NCI-H1436 (cell line): ENCODE results near the gene TBC1D14.

Source experiments
- DNase-seq: peaks from one replicate; lab custom pipeline; 2025; lab: John Stamatoyannopoulos, UW

TBC1D14 gene

DNA sequence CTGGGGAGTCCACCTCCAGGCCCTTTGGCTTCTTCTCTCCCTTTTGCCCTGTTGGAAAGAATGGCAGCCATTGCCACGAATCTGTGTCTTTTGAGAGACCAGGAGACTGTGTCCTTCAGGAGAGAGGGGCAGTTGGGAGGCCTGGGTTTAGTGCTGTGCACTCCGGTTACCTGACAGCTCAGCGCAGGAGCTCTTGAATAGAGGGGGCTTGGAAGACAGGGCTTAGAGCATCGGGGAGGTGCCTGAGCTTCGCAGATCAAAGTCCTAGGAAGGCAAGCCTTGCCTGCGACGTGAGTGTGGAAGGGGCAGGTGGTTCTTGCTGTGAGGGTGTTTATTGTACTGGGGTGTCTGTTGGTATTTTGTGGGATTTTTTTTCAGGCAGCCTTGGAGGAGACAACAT is 91.6 kb downstream of the TBC1D14 start:
- DNase-seq: no peak

DNA sequence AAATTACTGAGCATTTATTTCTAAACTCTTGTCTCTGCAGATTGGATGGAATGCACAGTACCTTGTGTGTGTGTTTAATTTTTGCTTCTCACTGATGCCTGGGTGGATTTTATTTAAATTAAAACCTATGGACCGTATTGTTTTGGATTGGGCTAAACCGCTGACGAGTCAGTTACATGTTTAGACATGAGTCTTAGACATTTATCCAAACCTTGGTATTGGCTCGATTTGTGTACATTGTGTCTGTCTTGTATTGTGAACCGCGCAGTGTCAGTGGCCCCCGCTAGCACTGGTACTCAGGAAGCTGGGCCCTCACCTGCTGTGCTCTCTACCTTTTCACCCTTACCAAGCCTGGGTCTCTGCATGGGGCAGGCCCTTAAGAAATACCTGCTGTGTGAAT is 92.7 kb downstream of the TBC1D14 start:
- DNase-seq: no peak

DNA sequence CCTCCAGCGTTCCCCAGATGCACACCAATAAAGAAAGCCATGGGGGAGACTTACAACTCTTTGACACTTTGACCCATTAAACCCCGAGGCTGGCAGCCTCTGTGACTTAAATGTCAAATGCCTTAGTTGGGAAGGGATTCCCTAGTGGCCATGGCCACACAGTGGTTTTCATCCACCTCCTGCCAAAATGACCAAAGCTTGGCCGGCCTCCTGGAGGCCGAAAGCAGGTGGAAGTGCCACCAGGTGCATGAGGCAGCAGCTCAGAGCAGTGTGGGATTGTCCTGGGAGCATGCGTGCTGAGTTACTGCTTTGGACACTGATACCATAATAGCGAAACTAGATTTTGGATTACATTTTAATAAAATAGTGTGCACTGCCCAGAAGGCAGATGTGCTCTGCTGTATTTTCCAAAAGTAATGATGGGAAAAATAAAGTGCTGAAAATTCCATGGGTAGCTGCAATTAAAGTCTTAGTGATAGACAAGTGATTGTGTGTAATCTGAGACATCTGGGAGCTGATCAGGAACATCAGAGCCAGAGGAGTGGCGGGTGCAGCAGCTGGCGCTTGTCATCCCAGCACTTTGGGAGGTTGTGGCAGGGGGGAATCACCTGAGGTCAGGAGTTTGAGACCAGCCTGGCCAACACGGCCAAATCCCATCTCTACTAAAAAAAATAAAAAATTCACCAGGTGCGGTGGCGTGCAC is 93.7 kb downstream of the TBC1D14 start:
- no peak for DNase-seq

DNA sequence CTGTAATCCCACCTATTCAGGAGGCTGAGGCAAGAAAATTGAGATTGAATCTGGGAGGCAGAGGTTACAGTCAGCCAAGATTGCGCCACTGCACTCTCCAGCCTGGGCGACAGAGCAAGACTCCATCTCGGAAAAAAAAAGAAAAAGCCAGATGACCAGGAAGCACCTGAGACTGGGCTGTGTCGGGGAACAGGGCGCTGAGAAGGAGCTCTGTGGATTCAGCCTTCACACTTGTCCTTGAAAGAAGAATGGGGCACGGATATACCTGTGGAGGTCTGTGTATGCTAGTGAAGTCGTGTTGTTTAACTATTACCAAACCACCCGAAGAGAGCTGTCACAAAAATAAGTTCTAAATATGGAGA is 94.2 kb downstream of the TBC1D14 start:
- no peak for DNase-seq

DNA sequence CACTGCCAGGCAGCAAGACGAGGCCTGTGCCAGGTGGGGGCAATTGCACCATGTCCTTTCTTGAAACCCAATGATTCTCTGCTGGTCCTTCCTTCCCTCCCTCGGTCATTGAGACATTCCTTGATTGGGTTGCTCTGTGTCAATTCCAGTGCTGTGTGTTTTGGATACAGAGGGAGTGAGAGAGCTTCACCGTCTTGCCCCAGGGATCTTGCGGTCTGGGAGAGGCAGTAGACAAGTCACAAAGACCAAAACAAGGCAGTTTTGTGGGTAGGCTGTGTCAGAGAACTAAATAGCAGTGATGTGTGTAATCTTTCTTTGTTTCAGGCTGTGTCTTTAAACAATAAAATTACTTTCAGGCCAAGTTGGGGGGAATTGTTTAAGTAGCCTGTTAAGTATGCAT is 94.7 kb downstream of the TBC1D14 start:
- no peak for DNase-seq

DNA sequence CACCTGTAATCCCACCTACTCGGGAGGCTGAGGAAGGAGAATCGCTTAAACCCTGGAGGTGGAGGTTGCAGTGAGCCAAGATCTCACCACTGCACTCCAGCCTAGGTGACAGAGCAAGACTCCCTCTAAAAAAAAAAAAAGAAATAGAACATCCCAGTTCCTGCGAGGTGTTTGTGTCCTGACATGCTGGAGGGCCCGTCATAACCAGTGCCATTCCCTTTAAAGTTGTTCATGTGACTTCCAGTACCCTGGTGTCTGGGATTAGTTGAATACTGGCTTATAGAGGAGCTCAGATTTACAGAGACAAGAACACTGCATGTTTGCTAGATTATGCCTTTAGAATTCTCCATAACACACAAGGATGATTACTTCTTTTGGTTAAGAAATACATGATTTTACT is 95.9 kb downstream of the TBC1D14 start:
- no peak for DNase-seq

DNA sequence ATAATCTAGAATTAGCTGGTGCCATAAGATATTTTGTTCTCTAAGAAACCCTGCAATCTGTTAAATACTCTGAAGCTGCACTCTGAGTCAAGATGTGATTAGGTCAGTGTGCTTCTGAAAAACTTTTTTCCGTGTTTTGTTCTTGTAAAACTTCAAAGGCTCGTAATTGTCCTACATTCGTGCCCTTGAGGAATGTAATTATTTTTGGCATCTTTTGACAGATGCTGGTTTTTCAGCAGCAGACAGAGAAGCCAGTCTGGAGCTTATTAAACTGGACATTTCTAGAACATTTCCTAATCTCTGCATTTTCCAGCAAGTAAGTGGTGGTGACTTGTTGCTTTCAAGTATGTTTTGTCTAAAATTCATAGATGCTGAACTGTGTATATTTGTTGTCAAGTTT is 96.8 kb downstream of the TBC1D14 start:
- DNase-seq: no peak

DNA sequence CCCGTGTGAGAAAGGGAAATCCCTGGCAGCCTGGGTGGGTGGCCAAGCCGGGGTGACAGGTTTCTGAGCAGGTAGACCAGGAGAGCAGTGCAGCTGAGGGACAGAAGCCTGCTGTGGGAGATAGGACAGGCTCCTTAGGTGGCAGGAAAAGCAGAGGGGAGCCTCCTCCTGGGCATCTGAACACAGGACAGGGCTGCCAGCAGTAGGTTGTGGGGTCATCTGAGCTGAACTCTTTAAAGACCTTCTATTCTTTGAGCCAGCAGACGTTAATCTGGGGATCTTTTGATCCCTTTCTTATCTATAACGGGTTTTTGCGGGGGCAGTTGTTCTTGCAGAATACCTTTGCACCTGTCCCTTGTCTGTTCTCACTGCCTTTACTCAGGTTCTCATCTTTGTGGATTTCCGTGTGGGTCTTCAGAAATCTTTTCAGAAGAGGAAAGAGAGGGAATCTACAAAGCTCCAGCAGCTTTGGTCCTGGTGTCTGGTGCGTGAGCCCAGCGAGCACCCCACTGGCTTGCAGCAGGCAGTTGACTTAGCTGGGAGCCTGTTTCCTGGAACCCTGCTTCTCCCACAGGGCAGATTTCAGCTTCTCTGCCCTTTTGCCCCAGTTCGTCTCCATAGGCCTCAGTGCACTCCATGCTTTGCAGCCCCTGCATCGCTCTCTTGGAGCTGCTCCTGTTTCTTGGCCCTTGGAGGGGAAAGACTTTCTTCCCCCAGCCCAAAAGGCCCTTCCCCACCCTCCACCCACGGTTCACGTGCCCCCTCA is 97.7 kb downstream of the TBC1D14 start:
- DNase-seq: no peak

DNA sequence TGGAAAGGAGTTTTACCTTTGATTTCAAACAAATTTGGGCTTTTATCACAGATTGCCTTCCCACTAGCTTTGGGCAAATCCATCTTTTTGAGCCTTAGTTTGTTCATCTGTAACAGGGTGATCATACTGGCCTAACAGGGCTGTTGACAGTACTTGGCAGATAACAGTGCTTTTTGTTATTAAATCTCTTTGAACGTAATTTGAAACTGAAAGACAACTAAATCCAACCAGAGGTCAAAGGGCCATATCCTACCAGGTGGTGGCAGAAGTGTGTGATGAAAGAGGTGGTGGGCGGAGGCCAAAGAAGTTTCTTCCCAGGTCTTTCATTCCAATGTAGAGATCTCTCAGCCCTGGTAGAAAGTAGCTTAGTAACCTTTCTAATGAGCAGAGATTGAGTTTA is 98.3 kb downstream of the TBC1D14 start:
- no peak for DNase-seq

DNA sequence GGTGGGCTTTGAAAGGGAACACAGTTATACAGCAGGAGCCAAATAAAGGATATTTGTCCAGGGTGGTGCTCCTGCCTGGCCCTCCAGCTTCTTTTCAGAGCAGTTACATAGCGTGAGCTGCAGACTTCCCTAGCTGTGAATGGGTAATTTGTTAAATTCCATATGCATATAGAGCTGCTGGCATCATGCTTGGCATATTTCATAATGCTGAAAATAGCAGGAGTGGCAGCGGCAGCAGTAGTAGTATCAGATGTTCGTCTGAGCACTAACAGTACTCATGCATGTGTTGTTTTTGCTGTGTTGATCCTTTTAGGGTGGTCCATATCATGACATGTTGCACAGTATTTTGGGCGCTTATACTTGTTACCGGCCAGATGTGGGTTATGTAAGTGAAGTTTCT is 99.9 kb downstream of the TBC1D14 start:
- DNase-seq: no peak

DNA sequence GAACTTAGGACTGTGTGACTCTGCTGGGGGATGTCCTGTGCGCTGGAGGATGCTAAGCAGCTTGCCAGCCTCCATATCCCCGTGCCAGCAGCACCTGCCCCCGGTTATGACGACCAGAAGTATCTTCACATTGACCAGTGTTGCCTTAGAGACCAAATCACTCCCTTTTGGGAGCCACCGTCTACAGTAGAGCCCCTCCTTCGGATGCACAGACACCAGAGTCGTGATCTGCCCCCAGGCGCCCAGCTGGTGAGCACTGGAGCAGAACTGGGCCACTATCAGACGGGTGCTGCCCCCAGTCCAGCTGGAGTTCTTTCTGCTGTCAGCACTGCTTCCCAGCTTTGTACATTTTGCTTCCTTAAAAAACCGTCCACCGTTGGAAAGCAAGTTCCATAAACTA is 103.5 kb downstream of the TBC1D14 start:
- no peak for DNase-seq

DNA sequence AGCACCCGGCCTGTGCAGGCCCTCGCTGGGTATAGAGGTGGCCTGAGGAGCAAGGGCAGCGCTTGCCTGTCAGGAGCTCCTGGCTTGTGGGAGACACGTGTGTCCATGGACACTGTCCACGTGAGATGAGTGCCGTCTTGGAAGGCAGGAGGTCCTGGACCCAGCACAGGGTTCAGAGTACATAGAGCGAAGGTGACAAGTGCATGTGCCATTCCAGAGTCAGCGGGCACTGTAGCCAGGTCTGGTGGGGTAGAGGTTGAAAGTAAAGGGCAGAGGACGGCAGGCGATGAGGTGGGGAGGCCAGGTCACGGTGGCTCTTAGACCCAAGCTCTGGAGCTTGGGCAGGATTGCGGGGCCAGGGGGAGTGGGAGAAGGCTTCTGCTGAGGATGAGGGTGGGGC is 105.2 kb downstream of the TBC1D14 start:
- no peak for DNase-seq

DNA sequence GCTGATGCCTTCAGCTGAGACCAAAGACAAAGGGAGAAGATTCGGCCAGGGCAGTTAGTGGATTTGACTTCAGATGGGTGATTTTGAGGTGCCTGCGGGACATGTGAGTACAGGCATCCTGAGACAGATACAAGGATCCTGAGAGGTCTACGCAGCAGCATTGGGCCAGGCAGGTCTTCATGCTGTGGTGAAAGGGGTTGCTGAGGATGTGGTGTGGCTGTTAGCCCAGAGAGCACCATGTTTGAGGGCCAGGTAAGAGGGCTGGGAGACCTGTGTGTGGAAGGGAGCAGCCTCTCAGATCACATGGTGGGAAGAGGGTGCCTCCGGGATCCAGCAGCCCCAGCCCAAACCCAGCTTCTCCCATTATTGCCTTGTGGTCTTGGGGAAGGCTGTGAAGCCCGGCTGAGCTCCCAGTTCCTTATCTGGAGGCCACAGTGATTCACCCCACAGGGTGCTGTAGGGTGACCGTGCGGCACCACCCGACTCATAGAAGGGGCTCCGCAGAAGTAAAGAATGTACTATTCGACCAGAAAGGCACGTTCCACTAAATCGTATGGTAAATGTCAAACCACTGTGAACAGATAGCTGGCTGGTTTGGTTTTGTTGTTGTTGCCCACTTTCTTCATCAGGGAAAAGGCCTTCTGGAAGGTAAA is 105.9 kb downstream of the TBC1D14 start:
- no peak for DNase-seq

DNA sequence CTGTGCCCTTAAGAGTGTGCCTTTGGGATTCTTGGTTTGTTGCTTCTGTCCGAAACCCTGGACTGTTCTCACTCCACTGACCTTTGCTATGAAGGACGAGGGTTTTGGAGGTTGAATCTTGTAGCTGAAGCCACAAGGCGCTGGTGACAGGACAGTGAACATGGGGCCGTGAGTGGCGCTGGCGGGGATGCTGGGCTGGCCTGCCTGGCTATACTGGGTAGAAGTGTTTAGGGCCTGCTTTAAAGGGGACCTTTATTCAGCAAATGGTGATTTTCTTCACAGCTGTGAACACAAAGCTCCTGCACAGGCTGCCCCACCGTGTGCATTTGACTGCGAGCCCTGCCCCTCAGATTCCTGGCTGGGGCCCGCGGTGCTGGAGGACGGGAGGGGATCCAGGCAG is 106.5 kb downstream of the TBC1D14 start:
- DNase-seq: no peak

DNA sequence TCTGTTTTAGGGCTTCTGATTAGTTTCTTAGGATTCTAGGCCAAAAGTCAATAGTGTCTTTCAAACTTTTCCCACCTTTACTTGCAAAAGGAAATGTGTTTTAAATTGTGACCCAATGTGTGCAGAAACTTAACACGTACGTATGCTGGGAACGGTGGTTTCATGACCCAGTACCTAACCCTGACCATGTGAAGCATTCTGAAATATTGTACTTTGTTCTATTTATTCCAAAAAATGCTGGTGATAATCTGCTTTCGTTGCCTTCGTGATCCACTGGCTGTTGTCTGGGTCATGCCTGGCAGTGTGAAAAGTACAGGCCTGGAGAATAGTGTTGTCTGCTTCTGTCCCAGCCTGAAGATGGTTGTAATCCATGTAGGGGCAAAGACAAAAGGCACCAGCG is 106.9 kb downstream of the TBC1D14 start:
- no peak for DNase-seq

DNA sequence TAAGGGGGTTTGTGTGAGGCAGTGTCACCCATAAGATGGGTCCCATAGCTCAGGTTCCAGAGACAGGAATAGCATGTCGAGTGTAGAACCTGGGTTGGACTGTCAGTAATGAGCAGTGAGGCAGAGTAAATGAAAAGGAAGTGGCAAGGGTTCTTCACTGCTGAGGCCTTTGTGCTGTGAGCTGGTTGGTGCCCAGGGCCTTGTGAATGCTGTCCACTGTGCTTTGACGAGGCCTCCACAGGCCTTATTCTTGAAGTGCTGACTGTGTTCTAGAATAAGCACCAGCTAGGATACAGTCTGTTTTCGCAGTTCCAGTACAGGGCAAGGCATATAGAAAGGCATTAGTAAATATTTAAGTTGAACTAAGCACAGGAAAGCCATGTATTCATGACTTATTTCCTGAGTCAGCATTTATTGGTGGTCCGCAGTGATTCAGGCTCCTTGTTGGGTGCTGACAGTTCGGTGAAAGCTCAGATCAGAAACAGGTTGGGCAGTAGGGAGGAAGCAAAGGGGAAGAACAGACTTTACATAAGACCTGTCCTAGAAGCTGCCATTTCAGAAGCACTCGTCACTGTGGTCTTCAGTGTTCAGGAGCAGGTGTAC is 107.9 kb downstream of the TBC1D14 start:
- no peak for DNase-seq

DNA sequence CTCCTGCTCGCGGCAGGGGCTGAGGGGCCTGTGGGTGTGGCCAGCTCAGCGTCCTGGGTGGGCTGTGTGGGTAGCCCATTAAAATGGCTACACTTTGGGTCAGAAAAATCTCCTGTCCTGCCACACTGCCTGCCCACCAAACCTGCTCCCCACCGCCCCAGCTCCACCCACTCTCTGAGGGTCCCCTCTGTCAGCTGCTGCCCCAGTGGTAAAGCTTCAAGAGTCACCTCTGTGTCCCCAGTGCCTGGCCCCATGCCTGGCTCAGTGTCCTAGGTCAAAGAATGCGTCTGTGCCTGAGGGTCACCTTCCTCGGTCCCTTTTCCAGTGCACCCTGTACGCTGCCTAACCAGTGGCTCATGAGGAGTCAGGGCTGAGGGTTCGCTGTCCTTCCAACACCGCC is 108.7 kb downstream of the TBC1D14 start:
- DNase-seq: no peak

DNA sequence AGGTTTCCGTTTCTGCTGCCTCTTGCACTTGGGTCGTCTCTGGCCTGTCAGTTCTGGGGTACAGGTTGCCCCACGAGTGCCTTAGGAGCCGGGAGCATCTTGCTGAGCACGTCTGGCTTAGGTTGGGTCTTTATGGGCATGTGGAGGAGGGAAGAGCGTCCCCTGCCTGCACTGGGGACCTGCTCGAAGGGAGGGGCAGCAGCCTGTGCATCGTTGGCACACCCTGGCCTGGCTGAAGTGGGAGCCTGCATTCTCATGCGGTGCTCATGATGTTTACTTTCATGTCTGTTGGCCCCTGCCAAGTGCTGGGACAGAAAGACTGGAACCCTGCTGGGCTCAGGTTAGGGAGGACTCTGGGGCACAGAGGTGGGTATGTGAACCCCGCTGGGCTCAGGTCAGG is 109.7 kb downstream of the TBC1D14 start:
- no peak for DNase-seq

DNA sequence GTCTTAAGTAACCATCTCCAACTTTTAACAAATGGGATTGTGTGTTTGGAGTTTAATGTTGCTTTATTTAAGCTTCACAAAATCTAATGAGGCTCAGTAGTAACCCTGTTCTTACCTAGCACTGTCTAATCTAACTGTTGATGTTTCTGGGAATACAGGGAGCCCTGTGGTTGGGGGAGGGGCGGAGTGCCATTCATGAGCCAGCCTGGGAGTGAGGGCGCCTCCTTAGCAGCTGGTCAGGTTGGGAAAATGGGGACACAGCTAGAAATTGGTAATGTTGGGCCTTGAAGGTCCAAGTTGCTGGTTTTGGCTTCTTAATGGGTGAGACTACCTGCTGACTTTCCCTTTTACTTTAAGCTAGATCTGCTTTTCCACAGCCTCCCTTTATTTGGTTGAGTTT is 110.7 kb downstream of the TBC1D14 start:
- DNase-seq: no peak

DNA sequence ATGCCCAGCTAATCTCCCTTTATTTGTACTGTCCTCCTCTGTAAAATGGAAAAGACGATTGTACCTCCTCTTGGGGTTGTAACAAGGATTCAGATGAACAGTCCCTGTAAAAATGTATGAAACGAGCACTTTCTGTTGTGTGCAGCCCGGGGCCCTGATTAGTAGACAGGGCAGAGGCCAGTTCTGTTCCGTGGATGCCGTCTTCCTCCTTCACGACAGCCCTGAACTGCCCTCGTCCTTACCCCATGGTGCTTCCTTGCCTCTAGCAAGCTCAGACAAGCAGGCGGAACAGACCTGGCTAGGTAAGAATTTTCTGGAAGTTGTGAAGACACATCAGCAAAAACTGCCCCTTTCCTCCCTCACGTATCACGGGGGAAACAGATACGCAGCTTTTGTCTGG is 111.2 kb downstream of the TBC1D14 start:
- DNase-seq: no peak

DNA sequence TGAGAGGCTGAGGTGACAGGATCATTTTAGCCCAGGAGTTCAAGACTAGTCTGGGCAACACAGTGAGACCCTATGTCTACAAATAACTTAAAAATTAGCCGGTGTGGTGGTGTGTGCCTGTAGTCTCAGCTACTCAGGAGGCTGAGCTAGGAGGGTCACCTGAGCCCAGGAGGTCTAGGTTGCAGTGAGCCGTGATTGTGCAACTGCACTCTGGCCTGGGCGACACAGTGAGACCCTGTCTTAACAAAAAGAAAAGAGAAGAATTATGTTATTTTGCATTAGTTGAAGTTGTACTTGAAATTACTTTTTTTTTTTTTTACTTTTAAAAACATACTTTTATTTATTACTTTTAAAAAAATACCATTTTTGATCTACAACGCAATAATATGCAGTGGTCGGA is 111.7 kb downstream of the TBC1D14 start:
- DNase-seq: no peak

DNA sequence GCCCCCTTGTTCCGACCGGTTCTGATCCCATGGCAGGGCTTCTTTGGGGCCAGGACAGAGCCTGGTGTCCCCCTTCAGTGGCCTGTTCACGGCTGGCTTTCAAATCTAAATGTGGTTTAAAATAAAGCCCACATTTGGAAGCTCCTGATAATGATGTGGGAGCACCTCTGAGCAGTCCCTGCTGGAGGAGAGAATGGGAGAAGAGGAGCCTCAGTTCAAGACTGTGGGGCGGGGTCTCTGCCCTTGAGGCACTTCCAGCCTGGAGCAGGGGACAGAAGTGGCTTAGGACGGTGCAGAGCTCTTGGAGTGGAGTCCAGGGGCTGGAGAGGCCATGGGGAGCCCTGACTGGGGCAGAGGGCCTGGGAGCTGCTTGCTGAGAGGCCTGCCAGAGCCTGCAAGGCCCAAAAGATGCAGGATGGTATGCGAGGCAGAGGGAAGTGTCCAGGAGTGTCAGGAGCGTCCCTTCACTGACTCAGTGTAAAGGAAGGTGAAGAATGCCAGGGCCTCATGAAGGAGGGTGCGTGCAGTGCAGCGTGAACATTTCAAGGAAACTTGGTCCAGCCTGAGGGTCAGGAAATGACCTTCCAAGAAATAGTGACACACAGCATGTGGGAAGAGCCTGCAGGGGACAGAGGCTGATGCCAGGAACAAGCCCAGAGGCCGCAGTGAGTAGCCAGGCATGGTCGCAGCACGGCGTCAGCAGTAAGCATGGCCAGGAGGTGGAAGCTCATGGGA is 112.5 kb downstream of the TBC1D14 start:
- DNase-seq: no peak
